C4-2B (cell line): ENCODE results near the gene STAMBPL1.

ENCODE experiments used
- CTCF ChIP-seq: fragments of 450-650 bp; conservative IDR thresholded peaks from 2 replicates; pipeline ENCODE4 v1.5.1; 2017; ENCODE audit warnings: mild to moderate bottlenecking
- ZFX ChIP-seq: fragments of 450-650 bp; IDR thresholded peaks from 2 replicates; pipeline ENCODE4 v1.6.1; 2017

- TF ChIP-seq CTCF (no peak), ZFX (no peak)
Observed at GRCh38 chr10:88915781-88916180, 35.7 kb downstream of the STAMBPL1 start.
